K562 (cell line): ENCODE results near the gene WWOX. TPM values are rescaled to one million over a fixed set of nuclear protein-coding genes. Genes with fewer than 3 reads are reported as not detected.

Source experiments
- ATAC-seq: fragments of 200-7000 bp; cut with Tn5 transposase; 3 replicates; pipeline ENCODE4 v1.9.1; 2020; ENCODE audit warnings: moderate library complexity
- BruUV-seq: library from RNA; stranded (reverse); fragments of 400-500 nt; replicated peaks from 2 replicates; lab custom pipeline; 2021; lab: Mats Ljungman, UMichigan
- CTCF ChIA-PET: fragments of 300-600 bp; formaldehyde crosslinking; extraction: SDS; loops from one replicate; lab custom pipeline; 2021; ENCODE audit warnings: low intra/inter-chr PET ratio; lab: Yijun Ruan, JAX
- POLR2A ChIA-PET: fragments of 300-600, 350-650 bp; sonication (Branson Sonifier 250); formaldehyde crosslinking; extraction: SDS; loops from one replicate; lab custom pipeline; 2021; ENCODE audit warnings: antibody characterized with exemption, inconsistent platforms; lab: Yijun Ruan, JAX
- DNase-seq, 4 experiments: peaks; one replicate each; pipeline versions ENCODE4 v3.0.0 to v3.0.0-alpha.2; 2011 to 2018; ENCODE audit warnings: low spot score in 3 of 4, mixed read lengths in 3 of 4; ENCODE audit errors: extremely low read depth in 1 of 4
- FAIRE-seq: peaks from 2 replicates; lab custom pipeline; 2011; peaks lifted over from hg19 to GRCh38; lab: Jason Lieb, UNC
- H2AFZ ChIP-seq: 2 replicates; pipeline ENCODE4 v1.6.0; 2011; ENCODE audit warnings: low read depth, low read length, control low read depth, inconsistent platforms
- H3K27ac ChIP-seq: fragments of 200-600 bp; 3 replicates; pipeline ENCODE4 v1.8.0; 2011; ENCODE audit warnings: low read depth, mild to moderate bottlenecking, control low read depth, inconsistent platforms, low read length, moderate library complexity, mixed read lengths; ENCODE audit errors: extremely low read depth
- H3K27me3 ChIP-seq, 2 experiments: fragments of 300-600 bp in 1 of 2; 2 replicates in 1 of 2; 3 replicates in 1 of 2; pipeline versions ENCODE4 v1.6.0 to v1.8.0; 2011; ENCODE audit warnings: inconsistent platforms in 2 of 2, low read length in 2 of 2, mild to moderate bottlenecking in 1 of 2, mixed read lengths in 1 of 2, moderate library complexity in 1 of 2; ENCODE audit not compliant: control insufficient read depth in 2 of 2, insufficient read depth in 2 of 2
- H3K36me3 ChIP-seq: fragments of 300-600 bp; 3 replicates; pipeline ENCODE4 v1.8.0; 2011; ENCODE audit warnings: mild to moderate bottlenecking, low read length, inconsistent platforms; ENCODE audit not compliant: control insufficient read depth, insufficient read depth
- H3K4me1 ChIP-seq, 2 experiments: fragments of 200-600 bp in 1 of 2; replicated peaks in 1 of 2; 2 replicates in 1 of 2; 3 replicates in 1 of 2; pipeline versions ENCODE4 v1.5.1 to v1.8.0; 2011; ENCODE audit warnings: inconsistent platforms in 2 of 2, low read length in 2 of 2, mild to moderate bottlenecking in 1 of 2, mixed read lengths in 1 of 2, moderate library complexity in 1 of 2; ENCODE audit not compliant: control insufficient read depth in 2 of 2, insufficient read depth in 2 of 2
- H3K4me2 ChIP-seq: 2 replicates; pipeline ENCODE4 v1.6.1; 2011; ENCODE audit warnings: low read length, control low read depth, inconsistent platforms, mixed read lengths; ENCODE audit not compliant: insufficient read depth
- H3K4me3 ChIP-seq: fragments of 200-600 bp; sonication (generic), shearing (Covaris generic); 2 replicates; pipeline ENCODE4 v1.5.1; 2016; ENCODE audit warnings: control low read depth, inconsistent platforms
- H3K79me2 ChIP-seq: fragments of 200-600 bp; 3 replicates; pipeline ENCODE4 v1.8.0; 2011; ENCODE audit warnings: low read length, inconsistent platforms; ENCODE audit not compliant: control insufficient read depth, insufficient read depth
- H3K9ac ChIP-seq, 2 experiments: 2 replicates each; pipeline versions ENCODE4 v1.6.0 to v1.6.1; 2011; ENCODE audit warnings: low read depth in 2 of 2, low read length in 2 of 2, control low read depth in 1 of 2, inconsistent platforms in 1 of 2, mild to moderate bottlenecking in 1 of 2, mixed read lengths in 1 of 2; ENCODE audit not compliant: insufficient read depth in 1 of 2
- H3K9me1 ChIP-seq: one replicate; pipeline ENCODE4 v1.6.0; 2011; ENCODE audit warnings: inconsistent platforms, mild to moderate bottlenecking, low read length, moderate library complexity; ENCODE audit not compliant: control insufficient read depth, insufficient read depth
- H3K9me3 ChIP-seq: replicated peaks from 2 replicates; pipeline ENCODE4 v1.5.1; 2011; ENCODE audit warnings: low read depth, low read length, inconsistent platforms; ENCODE audit not compliant: control insufficient read depth, insufficient read depth
- H4K20me1 ChIP-seq: replicated peaks from 2 replicates; pipeline ENCODE4 v1.6.1; 2011; ENCODE audit warnings: low read length, inconsistent platforms, mixed read lengths; ENCODE audit not compliant: control insufficient read depth, insufficient read depth
- CLOCK ChIP-seq: fragments of 250-450 bp; sonication (Bioruptor Pico); IDR thresholded peaks from 2 replicates; pipeline ENCODE4 v1.4.0; 2020; ENCODE audit warnings: mild to moderate bottlenecking, moderate library complexity, borderline replicate concordance
- EWSR1 ChIP-seq: fragments of 450-650 bp; IDR thresholded peaks from 2 replicates; pipeline ENCODE4 v1.6.1; 2018; ENCODE audit warnings: borderline replicate concordance, mild to moderate bottlenecking, low read depth, moderate library complexity; ENCODE audit not compliant: partially characterized antibody
- MECOM ChIP-seq: fragments of 250-450 bp; sonication (Bioruptor Pico); IDR thresholded peaks from 2 replicates; pipeline ENCODE4 v1.8.0; 2022; ENCODE audit warnings: inconsistent platforms
- SPI1 ChIP-seq: IDR thresholded peaks from 2 replicates; pipeline ENCODE4 v1.6.1; 2011; ENCODE audit warnings: low read depth, low read length, control low read depth, borderline replicate concordance
- TARDBP ChIP-seq: fragments of 450-650 bp; IDR thresholded peaks from 2 replicates; pipeline ENCODE4 v1.6.1; 2016
- TOE1 ChIP-seq, 2 experiments: fragments of 450-650 bp in 1 of 2; sonication (generic) in 1 of 2; formaldehyde crosslinking in 1 of 2; IDR thresholded peaks; 2 replicates each; pipeline versions ENCODE4 v1.7.1 to v1.8.0; 2016 to 2022; ENCODE audit warnings: borderline replicate concordance in 2 of 2, mild to moderate bottlenecking in 2 of 2, antibody characterized with exemption in 1 of 2, inconsistent platforms in 1 of 2, low read depth in 1 of 2, missing genetic modification reagents in 1 of 2, moderate library complexity in 1 of 2
- WGBS: fragments of 100-300 bp; shearing (Covaris generic); methylation state at CpG from one replicate; pipeline ENCODE4 v1.1.6; 2016; ENCODE audit warnings: low coverage, mixed read lengths; ENCODE audit not compliant: insufficient coverage; ENCODE audit errors: missing lambda C conversion rate; 5-methylcytosine and 5-hydroxymethylcytosine counted together
- in situ Hi-C: fragments of 300-500 bp; cut with MboI; formaldehyde crosslinking; loops from 4 replicates; pipeline ENCODE4 v1.15.0; 2018; ENCODE audit warnings: inconsistent platforms, mixed read lengths
- intact Hi-C: fragments of 100-400 bp; cut with micrococcal nuclease; formaldehyde crosslinking; loops from 2 replicates; pipeline ENCODE4 v1.14.2; 2022
- polyA plus RNA-seq, 8 experiments: library from polyadenylated mRNA; depleted of rRNA in 4 of 8; stranded (reverse) in 5 of 8; unstranded in 3 of 8; fragments of >200 nt; fragmentation: Nextera tagmentation in 2 of 8; fragmentation: Illumina TruSeq in 1 of 8; extraction: Ambion mirVana in 2 of 8; extraction: Trizol in 1 of 8; gene quantifications; 2 replicates each; pipeline versions ENCODE4 v1.2.1 to v1.2.3, GENCODE V29; 2011 to 2014; ENCODE audit warnings: inconsistent platforms in 1 of 8, missing spikeins in 1 of 8
- total RNA-seq, 7 experiments: library from RNA; depleted of rRNA in 6 of 7; stranded (reverse); fragments of >200 nt in 6 of 7; fragmentation: Illumina TruSeq in 2 of 7; extraction: Trizol in 2 of 7; gene quantifications; 2 replicates each; pipeline versions ENCODE4 v1.2.1 to v1.2.3, GENCODE V29; 2011 to 2021; ENCODE audit warnings: low replicate concordance in 1 of 7

The WWOX gene
- total and polyA plus RNA-seq, 9 of the 15 experiments (the other 6 are each of a cell fraction or from before 2014, with no cell fraction given), result 1.6 to 22.7 (median 8.1) TPM

DNA sequence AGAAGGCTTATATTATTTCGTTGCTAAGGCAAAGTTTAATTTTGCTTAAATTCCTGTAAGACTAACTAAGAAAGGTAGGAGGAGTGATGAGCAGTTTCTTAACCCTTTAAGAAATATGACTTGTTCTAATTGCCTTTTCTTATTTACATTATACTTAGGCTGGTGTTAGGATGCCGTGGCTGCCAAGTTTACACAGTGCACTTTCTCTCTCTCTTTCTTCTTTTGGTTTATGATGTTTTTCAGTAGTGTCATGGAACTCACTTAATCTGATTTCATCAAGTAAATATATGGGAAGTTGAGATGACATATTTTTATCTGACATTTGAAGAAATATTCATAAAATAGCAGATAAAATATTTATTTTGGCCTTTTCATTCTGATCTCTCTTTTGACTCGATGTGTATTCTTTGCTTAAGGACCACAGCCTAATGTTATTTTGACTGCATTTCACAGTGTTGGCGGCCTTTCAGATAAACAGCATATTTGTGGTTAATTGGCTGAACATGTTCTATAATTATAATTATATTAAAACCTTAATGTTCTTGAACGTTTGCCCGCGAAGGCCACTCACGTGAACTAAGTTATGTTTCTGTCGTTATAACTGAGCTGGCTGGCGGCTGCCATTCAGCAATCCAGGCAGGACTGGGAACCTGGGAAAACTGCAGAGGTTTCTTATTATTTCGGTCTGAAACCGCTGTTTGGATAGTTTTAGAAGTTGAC, 191.6 kb downstream of the WWOX start (continued):
- TF ChIP-seq CLOCK (CRISPR knock-in tag), result no peak

DNA sequence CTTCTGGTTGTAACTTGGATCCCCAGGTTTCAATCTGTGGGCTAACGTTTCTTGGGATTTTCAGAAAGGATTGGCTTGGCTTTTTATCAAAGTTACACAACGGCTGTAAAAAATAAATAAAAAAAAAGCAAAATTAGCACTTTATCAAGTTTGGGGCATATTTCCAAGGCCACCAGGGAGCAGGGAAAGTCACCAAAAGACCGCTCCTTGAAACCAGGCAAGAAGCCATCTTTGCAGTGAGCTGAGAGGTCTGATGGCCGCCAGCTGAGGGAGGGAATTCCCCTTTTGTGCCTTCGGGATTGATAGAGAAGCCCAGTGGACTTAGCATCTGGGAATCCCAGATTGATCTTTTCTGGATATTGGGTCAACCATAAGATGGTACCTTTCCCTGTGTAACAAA, 192.2 kb downstream of the WWOX start:
- H3K27ac ChIP-seq, result no peak overlapping the region
- ChIA-PET CTCF (no interaction called here), POLR2A (interaction anchor here (0.7 kb wide), 1 partner anchor 148 kb away, joined by 3 read pairs; no protein-coding TSS in a partner anchor)
- H3K4me1 ChIP-seq, result no peaks in the 10 kb centered on the region
- in situ Hi-C loops, result no loop called here
- WGBS, result 1% methylated on average over 5 of the region's 5 CpGs
- intact Hi-C loops, result no loop called here
- DNase-seq, result no peak
- no peaks in the 10 kb centered on the region for H3K79me2 ChIP-seq
- no peak for FAIRE-seq
- H3K4me2 ChIP-seq, result no peak overlapping the region
- no peak overlapping the region for H2AFZ ChIP-seq
- H3K4me3 ChIP-seq, result no peak overlapping the region
- H4K20me1 ChIP-seq, result no peaks in the 10 kb centered on the region
- no peak overlapping the region for H3K9ac ChIP-seq
- no peaks in the 10 kb centered on the region for H3K9me3 ChIP-seq
- ATAC-seq, result no peak
- TF ChIP-seq SPI1 (no peak), TOE1 (IDR thresholded peaks at IDR 0.05; ENCODE audit: borderline replicate concordance) (no peak), TOE1 (CRISPR knock-in tag; IDR thresholded peaks at IDR 0.05; ENCODE audit: borderline replicate concordance, low read depth) (no peak), MECOM (CRISPR knock-in tag) (no peak), TARDBP (no peak), EWSR1 (no peak)
- peaks cover 10 to 18% of the 10 kb centered on the region in 2 experiments for H3K27me3 ChIP-seq
- BruUV-seq, result no TSS peak
- H3K36me3 ChIP-seq, result no peaks in the 10 kb centered on the region
- no peaks in the 10 kb centered on the region for H3K9me1 ChIP-seq
